ENCODE results near the gene PALM.

The PALM gene

DNA sequence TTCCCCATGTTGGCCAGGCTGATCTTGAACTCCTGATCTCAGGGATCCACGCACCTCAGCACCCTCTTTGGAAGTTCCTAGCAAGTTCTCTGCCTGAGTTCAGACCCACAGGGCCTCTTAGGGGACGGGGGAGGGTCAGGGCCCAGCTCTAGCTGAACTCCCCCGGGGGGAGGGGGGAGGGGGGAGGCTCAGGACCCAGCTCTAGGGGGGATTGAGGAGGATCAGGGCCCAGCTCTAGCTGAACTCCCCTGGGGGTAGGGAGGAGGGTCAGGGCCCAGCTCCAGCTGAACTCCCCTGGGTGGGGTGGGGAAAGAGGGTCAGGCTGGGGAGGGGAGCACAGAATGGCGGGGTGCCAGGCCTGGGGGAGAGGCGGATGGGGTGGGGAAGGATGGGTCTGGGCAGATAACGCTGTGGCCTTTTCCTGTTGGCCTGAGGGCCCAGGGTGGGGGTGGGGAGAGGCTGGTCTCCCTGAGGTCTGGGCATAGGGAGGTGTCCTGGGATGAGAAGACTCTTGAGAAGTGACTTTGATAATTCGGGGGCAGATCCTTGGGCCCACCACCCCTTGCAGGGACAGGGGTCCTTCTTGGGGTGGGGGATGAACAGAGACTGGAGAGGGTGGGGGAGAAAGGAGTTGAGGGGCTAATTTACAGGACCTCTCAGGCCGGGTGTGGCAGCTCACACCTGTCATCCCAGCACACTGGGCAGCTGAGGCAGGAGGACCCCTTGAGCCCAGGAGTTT, 83.0 kb downstream of the PALM start:
- Mint-ChIP-seq H3K4me3 (no peak overlapping the region), H3K27ac (peak overlapping the region; percentile 69 to 85 (median 74)), H3K36me3 (ENCODE audit: low read depth) (no peaks in the 10 kb centered on the region), H3K9me3 (no peaks in the 10 kb centered on the region), H3K27me3 (ENCODE audit: low read depth) (no peaks in the 10 kb centered on the region), H3K4me1 (peaks cover 17% of the 10 kb centered on the region)
- TF ChIP-seq, protein P1, sequence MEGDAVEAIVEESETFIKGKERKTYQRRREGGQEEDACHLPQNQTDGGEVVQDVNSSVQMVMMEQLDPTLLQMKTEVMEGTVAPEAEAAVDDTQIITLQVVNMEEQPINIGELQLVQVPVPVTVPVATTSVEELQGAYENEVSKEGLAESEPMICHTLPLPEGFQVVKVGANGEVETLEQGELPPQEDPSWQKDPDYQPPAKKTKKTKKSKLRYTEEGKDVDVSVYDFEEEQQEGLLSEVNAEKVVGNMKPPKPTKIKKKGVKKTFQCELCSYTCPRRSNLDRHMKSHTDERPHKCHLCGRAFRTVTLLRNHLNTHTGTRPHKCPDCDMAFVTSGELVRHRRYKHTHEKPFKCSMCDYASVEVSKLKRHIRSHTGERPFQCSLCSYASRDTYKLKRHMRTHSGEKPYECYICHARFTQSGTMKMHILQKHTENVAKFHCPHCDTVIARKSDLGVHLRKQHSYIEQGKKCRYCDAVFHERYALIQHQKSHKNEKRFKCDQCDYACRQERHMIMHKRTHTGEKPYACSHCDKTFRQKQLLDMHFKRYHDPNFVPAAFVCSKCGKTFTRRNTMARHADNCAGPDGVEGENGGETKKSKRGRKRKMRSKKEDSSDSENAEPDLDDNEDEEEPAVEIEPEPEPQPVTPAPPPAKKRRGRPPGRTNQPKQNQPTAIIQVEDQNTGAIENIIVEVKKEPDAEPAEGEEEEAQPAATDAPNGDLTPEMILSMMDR (IDR thresholded peaks at IDR 0.05; ENCODE audit: unreplicated experiment in 3 of 3): no peak

DNA sequence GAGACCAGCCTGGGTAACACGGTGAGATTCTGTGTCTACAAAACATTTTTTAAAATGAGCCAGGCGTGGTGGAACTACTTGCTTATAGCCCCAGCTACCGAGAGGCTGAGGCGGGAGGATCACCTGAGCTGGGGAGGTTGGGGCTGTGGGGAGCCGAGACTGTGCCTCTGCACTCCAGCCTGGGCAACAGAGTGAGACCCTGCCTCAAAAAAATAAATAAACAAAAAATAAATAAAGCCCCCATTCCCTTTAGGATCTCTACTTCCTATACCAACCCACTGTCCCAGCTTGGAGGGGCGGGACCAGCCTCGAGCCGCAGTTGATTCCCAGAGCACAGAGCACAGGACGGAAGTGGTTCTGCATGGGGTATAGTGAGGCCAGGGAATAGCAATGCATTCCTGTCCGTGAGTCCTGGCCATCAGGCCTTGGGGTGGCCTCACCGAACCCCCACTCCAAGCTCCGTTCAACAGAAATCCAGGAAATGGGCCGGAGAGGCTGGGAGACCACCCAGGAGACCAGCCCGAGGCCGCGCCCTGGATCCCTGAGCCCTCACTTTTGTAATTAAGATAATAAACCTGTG, 83.7 kb downstream of the PALM start:
- H3K4me1 Mint-ChIP-seq: peaks cover 21% of the 10 kb centered on the region
- no peaks in the 10 kb centered on the region for H3K9me3 Mint-ChIP-seq
- peak overlapping the region in 2 of 3 experiments; percentile 73 to 74 for H3K27ac Mint-ChIP-seq
- no peaks in the 10 kb centered on the region for H3K27me3 Mint-ChIP-seq (ENCODE audit: low read depth)
- no peak overlapping the region for H3K4me3 Mint-ChIP-seq
- TF ChIP-seq, protein P1 (IDR thresholded peaks at IDR 0.05; ENCODE audit: unreplicated experiment in 3 of 3): no peak
- H3K36me3 Mint-ChIP-seq (ENCODE audit: low read depth): no peaks in the 10 kb centered on the region

DNA sequence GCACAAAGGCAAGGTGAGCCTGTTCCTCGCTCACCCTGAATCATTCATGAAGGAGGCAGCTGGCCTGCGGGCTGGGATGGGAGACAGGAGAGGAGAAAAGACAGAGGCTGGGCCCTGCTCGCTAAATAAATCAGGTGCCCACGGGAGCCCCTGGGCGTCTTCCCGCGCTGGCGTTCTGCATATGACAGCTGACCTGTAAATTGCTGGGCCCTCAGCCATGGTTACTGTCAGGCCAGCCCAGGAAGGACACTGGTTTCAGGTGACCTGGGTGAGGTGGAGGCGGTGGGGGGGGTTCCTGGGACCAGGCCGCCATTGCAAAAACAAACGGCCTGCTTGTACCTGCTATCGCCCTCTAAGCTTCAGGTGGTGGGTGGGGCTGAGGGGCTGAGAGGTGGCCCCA, 85.1 kb downstream of the PALM start:
- H3K27ac Mint-ChIP-seq: no peak overlapping the region
- TF ChIP-seq, protein P1 (IDR thresholded peaks at IDR 0.05; ENCODE audit: unreplicated experiment in 3 of 3): no peak
- H3K27me3 Mint-ChIP-seq (ENCODE audit: low read depth): no peaks in the 10 kb centered on the region
- H3K36me3 Mint-ChIP-seq (ENCODE audit: low read depth): no peaks in the 10 kb centered on the region
- peaks cover 18% of the 10 kb centered on the region for H3K4me1 Mint-ChIP-seq
- peak overlapping the region in 2 of 3 experiments; percentile 31 to 57 for H3K4me3 Mint-ChIP-seq
- H3K9me3 Mint-ChIP-seq: no peaks in the 10 kb centered on the region

DNA sequence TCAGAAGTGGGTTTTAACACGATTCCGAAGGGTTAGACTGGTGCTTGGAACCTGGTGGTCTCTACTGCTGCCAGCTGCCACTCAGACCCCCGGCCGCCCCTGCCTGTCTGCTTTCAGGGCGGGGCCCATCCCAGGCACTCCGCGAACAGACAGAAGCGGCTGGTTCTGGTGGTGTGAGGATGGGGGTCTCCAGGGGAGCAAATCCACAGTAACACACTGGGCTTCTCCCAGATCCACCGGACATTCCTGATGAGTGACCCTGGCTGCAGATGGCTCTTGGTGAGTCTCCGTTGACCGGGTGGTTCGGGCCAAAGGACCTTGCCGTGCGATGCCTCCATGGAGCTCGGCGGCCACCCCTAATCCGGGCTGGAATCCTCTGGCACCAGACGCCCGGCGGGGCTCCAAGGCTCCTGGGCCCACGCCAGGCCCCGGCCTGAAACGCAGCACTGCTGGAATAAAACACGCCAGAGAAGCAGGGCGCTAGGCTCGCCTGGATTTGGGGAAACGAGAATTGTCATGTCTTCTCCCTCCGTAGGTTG, 86.4 kb downstream of the PALM start:
- Mint-ChIP-seq H3K36me3 (ENCODE audit: low read depth) (peaks cover 7% of the 10 kb centered on the region), H3K27me3 (ENCODE audit: low read depth) (no peaks in the 10 kb centered on the region), H3K9me3 (no peaks in the 10 kb centered on the region), H3K27ac (no peak overlapping the region), H3K4me3 (peak overlapping the region in 2 of 3 experiments; percentile 25 to 46), H3K4me1 (peaks cover 17% of the 10 kb centered on the region)
- TF ChIP-seq, protein P1 (IDR thresholded peaks at IDR 0.05; ENCODE audit: unreplicated experiment in 3 of 3): no peak

DNA sequence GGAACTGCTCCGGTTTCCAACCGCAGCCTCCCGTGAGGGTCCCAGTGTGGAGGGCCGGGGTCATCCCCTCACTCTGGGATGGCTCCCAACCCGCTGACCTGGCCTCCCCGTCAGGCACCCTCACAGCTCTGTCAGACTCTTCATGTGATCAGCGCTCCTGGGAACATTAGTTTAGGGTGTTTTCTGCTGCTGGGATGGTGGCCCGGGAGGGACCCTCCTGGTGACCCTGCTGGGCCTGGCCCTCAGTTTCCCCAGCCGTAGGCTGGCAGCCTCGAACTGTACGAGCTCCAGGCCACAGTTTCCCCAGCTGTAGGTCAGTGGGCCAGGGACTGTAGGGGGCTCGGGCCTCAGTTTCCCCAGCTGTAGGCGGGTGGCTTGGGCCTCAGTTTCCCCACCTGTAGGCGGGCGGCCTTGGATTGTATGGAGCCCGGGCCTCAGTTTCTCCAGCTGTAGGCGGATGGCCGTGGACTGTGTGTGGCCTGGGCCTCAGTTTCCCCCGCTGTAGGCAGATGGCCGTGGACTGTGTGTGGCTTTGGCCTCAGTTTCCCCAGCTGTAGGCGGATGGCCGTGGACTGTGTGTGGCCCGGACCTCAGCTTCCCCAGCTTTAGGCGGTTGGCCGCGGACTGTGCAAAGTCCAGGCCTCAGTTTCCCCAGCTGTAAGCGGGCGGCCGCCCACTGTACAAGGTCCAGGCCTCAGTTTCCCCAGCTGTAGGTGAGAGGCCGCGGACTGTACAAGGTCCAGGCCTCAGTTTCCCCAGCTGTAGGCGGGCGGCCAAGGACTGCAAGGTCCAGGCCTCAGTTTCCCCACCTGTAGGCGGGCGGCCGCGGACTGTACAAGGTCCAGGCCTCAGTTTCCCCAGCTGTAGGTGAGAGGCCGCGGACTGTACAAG, 87.2 kb downstream of the PALM start:
- Mint-ChIP-seq H3K9me3 (no peaks in the 10 kb centered on the region), H3K4me3 (peak overlapping the region; percentile 8 to 46 (median 25)), H3K4me1 (peaks cover 24% of the 10 kb centered on the region), H3K36me3 (ENCODE audit: low read depth) (peaks cover 13% of the 10 kb centered on the region), H3K27ac (no peak overlapping the region), H3K27me3 (ENCODE audit: low read depth) (no peaks in the 10 kb centered on the region)
- TF ChIP-seq, protein P1 (IDR thresholded peaks at IDR 0.05; ENCODE audit: unreplicated experiment in 3 of 3): no peak

Measured in nephron (organoid).